22Rv1 (cell line): ENCODE results near the gene GPRC5C.
"Not testable (repeated sequence)": the region's sequence is repeated elsewhere in the genome, so short reads cannot be mapped to it uniquely, and the experiment has no call there.

Experiments
- H3K27ac ChIP-seq: fragments of 450-650 bp; 2 replicates; pipeline ENCODE4 v1.5.1; 2017
- ZFX ChIP-seq: fragments of 450-650 bp; IDR thresholded peaks from 2 replicates; pipeline ENCODE4 v1.6.1; 2017; ENCODE audit warnings: antibody characterized with exemption, borderline replicate concordance
- TF ChIP-seq, protein P1 (sequence below): fragments of 450-650 bp; IDR thresholded peaks from 2 replicates; pipeline ENCODE4 v1.5.1; 2017; ENCODE audit warnings: mild to moderate bottlenecking

Gene GPRC5C

DNA sequence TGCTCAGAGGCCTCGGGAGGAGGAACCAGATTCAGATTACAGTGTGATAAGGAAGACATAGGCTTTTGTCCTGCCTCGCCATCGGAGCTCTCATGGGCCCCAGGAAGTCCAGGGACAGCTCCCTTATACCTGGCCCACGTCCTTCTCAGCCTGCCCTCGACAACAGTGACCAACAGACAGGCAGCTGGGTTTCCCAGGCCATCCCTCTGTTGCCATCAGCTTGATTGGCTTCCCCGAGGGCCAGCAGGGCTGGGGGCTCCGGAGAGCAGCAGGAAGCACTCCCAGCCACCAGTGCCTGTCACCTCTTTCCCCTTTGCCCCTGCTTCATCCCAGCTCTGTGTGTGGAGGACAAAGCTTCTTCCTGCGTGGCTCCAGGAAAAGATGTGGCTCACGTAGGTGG, 52.2 kb downstream of the GPRC5C start:
- TF ChIP-seq, protein P1, sequence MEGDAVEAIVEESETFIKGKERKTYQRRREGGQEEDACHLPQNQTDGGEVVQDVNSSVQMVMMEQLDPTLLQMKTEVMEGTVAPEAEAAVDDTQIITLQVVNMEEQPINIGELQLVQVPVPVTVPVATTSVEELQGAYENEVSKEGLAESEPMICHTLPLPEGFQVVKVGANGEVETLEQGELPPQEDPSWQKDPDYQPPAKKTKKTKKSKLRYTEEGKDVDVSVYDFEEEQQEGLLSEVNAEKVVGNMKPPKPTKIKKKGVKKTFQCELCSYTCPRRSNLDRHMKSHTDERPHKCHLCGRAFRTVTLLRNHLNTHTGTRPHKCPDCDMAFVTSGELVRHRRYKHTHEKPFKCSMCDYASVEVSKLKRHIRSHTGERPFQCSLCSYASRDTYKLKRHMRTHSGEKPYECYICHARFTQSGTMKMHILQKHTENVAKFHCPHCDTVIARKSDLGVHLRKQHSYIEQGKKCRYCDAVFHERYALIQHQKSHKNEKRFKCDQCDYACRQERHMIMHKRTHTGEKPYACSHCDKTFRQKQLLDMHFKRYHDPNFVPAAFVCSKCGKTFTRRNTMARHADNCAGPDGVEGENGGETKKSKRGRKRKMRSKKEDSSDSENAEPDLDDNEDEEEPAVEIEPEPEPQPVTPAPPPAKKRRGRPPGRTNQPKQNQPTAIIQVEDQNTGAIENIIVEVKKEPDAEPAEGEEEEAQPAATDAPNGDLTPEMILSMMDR, result no peak
- no peak overlapping the region for H3K27ac ChIP-seq

DNA sequence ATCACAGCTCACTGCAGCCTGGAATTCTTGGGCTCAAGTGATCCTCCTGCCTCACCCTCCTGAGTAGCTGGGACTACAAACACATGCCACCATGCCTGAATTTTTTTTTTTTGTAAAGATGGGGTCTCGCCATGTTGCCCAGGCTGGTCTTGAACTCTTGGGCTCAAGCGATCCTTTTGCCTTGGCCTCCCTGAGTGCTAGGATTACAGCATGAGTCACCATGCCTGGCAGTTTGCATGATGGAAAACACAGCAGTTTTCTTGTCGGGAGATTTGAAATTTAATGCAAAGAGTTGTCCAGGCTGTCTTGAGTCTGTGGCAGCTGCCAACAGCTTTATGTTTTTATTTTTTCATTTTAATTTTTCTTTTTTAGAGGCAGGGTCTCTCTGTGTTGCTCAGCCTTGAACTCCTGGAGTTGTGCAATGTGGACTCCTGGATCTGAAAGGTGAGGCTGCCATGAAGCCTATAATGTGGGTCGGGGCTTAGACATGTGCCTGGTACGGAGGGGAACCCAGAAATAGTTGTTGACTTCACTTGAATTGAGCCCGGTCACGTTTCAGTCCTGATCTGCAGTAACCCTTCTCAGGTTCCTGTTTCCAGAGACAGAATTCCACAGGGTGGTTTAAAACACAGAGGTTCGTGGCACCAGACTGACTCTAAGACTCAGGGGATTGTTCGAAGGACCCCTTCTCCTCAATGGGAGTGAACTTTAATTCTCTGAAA, 53.3 kb downstream of the GPRC5C start:
- no peak for TF ChIP-seq ZFX
- TF ChIP-seq, protein P1, result no peak
- no peak overlapping the region for H3K27ac ChIP-seq

DNA sequence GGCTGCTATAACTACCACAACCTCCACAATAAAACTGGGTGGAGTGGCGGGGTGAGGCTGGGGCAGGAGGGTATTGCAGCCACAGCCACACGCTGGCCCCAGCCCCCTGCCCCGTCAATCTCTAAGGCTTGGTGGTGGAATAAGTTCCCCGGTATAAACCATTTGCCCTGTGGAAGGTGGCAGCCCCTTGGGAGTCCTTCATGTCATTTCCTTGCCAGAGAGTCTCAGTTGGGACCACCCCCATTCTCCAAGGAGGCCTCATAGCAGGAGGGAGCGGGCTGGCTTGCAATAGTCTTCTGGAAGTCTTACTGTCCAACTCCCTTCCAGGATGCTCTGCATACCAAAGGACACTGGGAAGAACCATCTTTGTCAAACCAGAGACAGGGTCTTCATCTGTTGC, 54.0 kb downstream of the GPRC5C start:
- TF ChIP-seq ZFX, result no peak
- TF ChIP-seq, protein P1, result no peak
- H3K27ac ChIP-seq, result no peak overlapping the region

DNA sequence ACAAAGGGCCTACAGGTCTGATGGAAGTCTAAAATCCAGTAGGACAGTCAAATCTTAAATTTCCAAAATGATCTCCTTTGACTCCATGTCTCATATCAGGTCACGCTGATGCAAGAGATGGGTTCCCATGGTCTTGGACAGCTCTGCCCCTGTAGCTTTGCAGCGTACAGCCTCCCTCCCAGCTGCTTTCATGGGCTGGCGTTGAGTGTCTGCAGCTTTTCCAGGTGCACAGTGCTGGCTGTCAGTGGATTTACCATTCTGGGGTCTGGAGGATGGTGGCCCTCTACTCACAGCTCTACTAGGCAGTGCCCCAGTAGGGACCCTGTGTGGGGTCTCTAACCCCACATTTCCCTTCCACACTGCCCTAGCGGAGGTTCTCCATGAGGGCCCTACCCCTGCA, 56.4 kb downstream of the GPRC5C start:
- H3K27ac ChIP-seq, result not testable (repeated sequence)

DNA sequence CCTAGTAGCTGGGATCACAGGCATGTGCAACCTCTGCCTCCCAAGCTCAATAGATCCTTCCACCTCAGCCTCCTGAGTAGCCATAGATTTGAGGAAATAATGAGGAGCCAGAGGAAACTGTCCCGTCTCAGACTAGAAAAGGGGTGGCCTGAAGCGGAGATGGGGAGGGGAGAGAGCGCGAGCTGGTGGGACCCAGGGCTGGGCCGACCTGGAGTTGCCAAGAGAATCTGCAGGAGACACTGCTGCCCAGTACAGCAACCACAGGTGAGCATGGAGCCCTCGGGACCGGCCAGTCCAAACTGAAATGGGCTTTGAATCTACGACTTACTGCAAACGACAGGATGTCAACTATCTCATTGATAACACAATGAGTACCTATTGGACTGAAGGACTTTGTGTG, 58.8 kb downstream of the GPRC5C start:
- H3K27ac ChIP-seq, result no peak overlapping the region
- no peak for TF ChIP-seq ZFX
- TF ChIP-seq, protein P1, result no peak

DNA sequence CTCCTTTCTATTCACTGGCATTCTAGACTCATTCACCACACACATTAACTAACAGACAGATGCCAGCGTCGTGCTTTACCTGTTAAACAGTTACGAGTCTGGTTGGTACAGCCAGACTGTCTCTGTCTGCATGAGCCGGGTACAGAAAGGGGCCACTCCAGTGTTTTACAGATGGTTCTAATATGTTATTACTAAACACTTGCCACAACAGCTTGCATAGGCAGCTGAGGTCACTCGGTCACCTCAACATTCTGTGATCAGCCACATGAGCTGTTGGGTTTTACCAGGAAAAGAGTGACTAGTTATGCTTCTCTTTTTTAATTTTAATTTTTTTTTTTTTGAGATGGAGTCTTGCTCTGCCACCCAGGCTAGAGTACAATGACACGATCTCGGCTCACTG, 59.7 kb downstream of the GPRC5C start:
- TF ChIP-seq ZFX, result no peak
- TF ChIP-seq, protein P1, result no peak

DNA sequence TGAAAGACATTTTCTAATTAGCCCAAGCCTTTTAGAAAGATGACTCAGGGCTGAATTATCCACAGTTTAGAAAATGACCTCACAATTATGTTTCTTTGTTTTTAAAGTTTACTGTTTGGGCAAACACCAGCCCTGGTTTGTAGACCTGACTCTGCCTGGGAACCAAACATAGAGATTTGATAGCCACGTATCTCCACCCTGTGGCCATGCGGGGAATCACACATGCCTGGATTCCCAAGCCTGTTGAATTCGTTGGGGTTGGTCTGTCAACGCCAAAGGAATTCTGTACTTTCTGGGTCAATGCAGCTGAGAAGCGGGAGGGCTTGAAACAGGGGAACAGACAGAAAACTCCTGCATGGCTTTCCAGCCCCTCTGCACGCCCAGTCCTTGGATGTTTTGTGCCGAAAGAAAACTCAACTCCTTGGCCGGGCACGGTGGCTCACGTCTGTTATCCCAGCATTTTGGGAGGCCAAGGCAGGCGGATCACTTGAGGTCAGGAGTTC, 61.5 kb downstream of the GPRC5C start:
- TF ChIP-seq, protein P1, result peak; percentile 86
- TF ChIP-seq ZFX, result no peak
- H3K27ac ChIP-seq, result no peak overlapping the region

More for the DNA sequence above, 59.7 kb downstream of the GPRC5C start:
- H3K27ac ChIP-seq, result no peak overlapping the region
